Ammon's horn (tissue), 1 donor: ENCODE measurements around the gene CEP70.
"Not testable (repeated sequence)": the region's sequence is repeated elsewhere in the genome, so short reads cannot be mapped to it uniquely, and the experiment has no call there.

ENCODE experiments used
- DNase-seq: peaks from one replicate; pipeline ENCODE4 v3.0.0-alpha.2; 2016; ENCODE audit warnings: low spot score

Gene CEP70

GRCh38 chr3:138471481-138471880 lies 122.6 kb downstream of the CEP70 start:
- DNase-seq, result no peak

GRCh38 chr3:138470687-138471086 lies 123.4 kb downstream of the CEP70 start:
- DNase-seq, result no peak

- no peak for DNase-seq
Observed at GRCh38 chr3:138469874-138470273, 124.2 kb downstream of the CEP70 start.

GRCh38 chr3:138468886-138469285 lies 125.2 kb downstream of the CEP70 start:
- DNase-seq, result peak; percentile 35

- DNase-seq, result no peak
Observed at GRCh38 chr3:138468451-138468850, 125.6 kb downstream of the CEP70 start.

- DNase-seq, result no peak
Observed at GRCh38 chr3:138467931-138468330, 126.1 kb downstream of the CEP70 start.

GRCh38 chr3:138465925-138466324 lies 128.1 kb downstream of the CEP70 start:
- no peak for DNase-seq

- no peak for DNase-seq
Observed at GRCh38 chr3:138465451-138465850, 128.6 kb downstream of the CEP70 start.

GRCh38 chr3:138464491-138464860 lies 129.6 kb downstream of the CEP70 start:
- no peak for DNase-seq

- no peak for DNase-seq
Observed at GRCh38 chr3:138463724-138464490, 130.2 kb downstream of the CEP70 start.

- DNase-seq, result no peak
Observed at GRCh38 chr3:138461896-138462295, 132.2 kb downstream of the CEP70 start.

- no peak for DNase-seq
Observed at GRCh38 chr3:138461246-138461645, 132.8 kb downstream of the CEP70 start.

GRCh38 chr3:138460536-138461205 lies 133.4 kb downstream of the CEP70 start:
- no peak for DNase-seq

GRCh38 chr3:138459619-138460535 lies 134.2 kb downstream of the CEP70 start:
- no peak for DNase-seq

GRCh38 chr3:138458774-138459499 lies 135.1 kb downstream of the CEP70 start:
- no peak for DNase-seq

GRCh38 chr3:138457863-138458735 lies 136.0 kb downstream of the CEP70 start:
- DNase-seq, result no peak

- no peak for DNase-seq
Observed at GRCh38 chr3:138456961-138457862, 136.8 kb downstream of the CEP70 start.

GRCh38 chr3:138455801-138456716 lies 138.0 kb downstream of the CEP70 start:
- DNase-seq, result no peak

- not testable (repeated sequence) for DNase-seq
Observed at GRCh38 chr3:138453940-138454339, 140.1 kb downstream of the CEP70 start.
